Left renal pelvis (tissue), 4 donors: ENCODE data around the gene TAC3. TPM values are rescaled to one million over a fixed set of nuclear protein-coding genes. Genes with fewer than 3 reads are reported as not detected.

Source experiments
- DNase-seq, 4 donors: peaks; one replicate each; pipeline ENCODE4 v3.0.0-alpha.2; 2013; ENCODE audit warnings: low read depth in 4 of 4, low spot score in 3 of 4
- polyA plus RNA-seq, 4 donors: library from polyadenylated mRNA; unstranded; fragments of 120-200 nt; gene quantifications; one replicate each; pipeline ENCODE4 v1.2.1, GENCODE V29; 2013; ENCODE audit not compliant: insufficient read length in 4 of 4

TAC3 gene
- polyA plus RNA-seq, 4 donors = 0.37 to 7.6 (median 2.0) TPM

DNA sequence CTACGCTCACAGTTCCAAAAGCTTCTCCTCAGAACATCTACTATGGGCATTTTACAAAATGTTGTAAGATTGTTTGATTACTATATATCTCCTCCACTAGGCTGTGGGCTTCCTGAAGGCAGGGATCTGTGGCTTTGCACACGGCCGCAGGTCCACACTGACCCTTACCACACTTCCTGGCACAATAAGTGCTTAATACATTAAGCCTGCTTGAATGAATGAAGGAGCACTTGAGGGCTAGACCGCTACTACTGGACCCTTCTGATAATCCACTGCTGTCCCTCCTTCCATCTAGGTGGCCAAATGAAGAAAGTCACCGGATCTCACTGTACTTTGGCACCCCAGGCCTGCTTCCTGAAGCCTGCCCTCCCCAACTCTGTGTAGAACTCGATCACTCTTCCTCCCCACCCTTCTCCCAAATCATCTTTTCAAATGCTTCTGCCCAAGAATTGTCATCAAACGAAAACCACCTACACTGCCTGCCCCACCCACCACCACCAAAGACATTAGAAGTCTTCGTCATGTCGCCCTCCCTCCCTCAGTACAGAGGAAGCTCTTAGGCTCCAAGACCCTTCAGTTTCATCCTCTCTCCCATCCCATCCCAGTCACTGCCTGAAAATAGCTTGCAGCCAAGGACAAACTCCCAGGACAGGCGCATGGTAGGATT, 9.4 kb downstream of the TAC3 start:
- no peak for DNase-seq

DNA sequence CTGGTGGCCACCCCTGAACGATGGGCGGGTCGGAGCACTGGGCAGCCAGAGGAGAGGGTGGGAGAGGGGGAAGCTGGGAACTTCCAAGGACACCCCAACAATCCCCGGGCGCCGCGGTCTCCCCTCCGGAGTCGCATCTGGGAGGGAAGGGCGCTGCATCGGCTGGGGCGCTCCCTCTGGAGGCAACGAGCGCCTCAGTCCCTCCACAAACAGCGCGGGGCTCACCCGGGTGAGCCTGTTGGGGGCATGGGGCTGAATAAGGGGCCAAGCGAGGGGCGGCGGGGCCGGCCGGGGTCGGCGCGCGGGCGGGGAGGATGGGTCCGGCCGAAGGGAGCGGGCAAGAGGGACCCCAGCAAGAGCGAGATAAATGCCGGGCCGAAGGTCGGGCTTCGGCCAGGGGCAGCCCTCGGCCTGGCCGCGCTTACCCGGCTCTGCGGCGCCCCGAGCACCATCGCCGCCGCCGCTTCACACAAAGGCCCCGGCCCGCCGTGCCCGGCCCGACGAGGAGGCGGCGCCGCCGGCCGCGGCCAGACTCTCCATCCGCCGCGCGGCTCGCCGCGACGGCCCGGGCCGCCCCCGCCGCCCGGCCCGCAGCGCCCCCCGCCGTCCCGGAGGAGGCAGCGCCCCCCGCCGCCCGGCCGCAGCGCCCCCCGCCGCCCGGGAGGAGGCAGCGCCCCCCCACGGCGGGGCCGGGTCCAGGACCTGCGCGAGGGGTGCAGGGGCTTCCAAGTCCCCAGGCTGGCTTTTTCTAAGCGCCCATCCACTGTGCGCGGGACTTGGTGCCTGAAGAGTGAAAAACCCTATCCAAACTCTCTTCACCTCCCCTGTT, 10.1 kb downstream of the TAC3 start, which contains the start of gene ZBTB39:
TSS of gene ZBTB39 (minus strand) at position 567 of the 829 bp plus-strand sequence. CDS start 1,629 bp downstream, outside the sequence.
- no peak for DNase-seq

DNA sequence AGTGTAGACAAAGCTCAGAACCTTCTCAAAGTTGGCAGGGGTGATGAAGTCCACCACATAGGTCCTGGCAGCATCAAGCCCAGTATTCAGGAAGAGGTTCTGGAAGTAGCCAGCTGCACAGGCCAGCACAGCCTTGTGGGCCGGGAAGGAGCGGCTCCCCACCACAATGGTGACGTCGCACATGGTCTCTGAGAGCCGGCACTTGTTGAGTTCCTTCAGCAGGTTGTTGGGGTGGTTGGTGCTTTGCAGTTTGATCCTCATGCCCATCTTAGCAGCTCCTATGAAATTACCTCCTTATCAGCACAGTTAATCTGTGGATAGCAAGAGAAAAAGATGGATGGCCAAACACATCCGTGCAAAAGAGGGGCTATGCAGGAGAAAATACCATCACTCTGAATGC, 11.7 kb downstream of the TAC3 start:
- DNase-seq = no peak

DNA sequence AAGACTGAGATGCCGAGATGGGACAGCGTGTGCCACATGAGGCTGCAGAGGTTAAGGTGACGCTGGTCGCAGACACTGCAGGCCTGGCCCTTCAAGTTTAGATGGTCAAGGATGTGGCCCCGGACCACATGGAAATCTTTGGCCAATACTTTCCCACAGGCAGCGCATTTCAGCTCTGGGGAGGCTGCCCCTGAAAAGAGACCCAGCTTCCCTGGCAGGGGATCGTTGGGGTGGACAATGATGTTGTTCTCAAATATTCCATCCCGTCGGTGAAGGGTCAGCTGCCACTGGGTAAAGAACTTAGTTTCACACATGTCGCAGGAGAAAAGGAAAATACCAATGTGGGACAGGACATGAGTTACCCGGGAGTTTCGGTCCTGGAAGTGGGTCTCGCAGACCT, 12.9 kb downstream of the TAC3 start:
- DNase-seq = no peak

DNA sequence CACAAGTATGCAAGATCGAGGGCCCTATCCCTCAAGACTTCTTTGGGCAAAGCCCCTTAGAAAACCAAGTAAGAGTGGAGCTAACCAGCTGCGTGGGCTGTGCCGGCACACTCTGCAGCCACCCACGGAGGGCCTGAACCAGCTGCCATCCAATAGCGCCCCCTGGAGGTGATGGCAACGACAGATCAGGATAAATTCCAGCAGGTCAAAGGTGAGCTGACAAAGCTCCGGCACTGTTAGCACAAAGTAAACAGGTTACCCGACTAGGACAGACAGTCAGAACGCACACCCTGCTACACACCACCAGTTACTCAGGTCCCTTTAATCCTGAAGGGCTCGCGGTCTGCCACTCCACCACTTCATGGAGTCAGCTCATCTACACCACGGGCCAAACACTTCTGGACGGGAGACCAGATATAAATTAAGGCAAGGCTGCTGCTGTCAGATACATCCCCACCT, 14.9 kb downstream of the TAC3 start:
- no peak for DNase-seq

DNA sequence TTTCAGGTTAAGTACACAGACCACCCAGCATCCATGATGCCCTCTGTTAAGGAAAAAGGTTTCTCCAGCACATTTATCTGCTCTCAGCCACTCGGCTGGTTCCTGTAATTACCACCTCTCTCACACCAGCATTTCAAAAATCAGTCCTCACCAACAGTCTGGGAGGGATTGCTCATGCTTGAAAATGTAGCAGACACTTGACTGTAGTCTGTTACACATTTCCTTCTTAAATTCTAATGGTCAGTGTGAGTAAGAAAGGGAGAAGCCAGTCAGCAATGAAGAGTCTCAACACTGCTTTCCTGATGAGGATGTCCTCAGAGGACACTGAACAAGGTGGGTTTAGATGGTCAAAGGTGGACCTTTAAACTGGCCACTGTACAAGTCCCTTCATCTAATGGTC, 15.9 kb downstream of the TAC3 start:
- DNase-seq = no peak

DNA sequence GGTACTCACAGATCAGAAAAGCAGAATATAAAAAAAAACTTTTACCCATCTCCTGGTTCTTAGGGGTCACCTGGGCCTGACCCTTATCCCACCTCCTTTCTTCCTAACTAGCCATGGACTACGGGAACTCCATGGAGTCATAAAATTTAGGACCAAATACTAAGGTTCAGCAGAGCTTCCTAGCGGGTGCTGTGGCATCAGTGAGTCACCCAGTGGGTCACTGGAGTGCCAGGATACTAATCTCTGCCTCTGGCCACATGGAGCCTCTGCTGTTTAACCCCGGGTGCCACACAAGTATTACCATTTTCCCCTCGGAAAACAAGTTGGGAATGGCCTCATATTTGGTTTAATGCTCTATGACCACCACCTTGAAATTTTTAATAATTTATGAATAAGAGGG, 16.9 kb downstream of the TAC3 start:
- no peak for DNase-seq

DNA sequence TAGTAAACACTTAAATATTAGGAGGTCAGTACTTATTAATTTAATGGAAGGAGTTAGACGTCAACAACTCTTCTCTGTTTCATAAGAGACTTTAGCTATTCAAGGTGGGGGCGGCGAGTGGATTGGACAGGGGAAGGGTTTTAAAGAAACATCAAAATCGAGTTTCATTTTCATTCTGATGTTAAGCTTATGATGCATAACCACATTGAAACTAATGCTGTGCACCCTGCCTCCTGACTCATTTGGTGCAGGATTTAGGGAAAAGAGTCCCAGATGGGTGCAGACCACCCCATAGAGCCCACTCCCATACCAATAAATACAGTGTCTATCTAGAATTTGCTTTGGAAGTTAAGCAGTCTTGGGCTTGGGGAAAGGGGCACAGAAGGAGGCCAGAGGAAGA, 17.3 kb downstream of the TAC3 start:
- DNase-seq = no peak

DNA sequence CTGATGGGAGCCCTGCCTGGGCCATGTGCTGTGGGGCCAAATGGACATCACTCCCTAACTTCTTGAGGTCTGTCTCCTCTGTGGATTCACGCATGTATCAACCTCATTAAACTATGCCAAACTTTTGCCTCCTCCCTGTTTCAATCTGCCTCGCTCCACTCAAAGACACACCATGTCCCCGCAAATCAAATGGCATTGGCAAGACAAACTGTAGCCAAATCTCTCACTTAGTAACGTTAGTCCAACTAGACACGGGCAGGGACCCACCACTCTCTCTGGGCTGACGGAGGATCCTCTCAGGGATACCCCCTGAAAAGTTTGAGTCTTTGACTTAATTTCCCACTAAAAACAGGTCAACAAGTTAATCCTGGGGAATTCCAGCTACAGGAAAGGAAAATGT, 18.0 kb downstream of the TAC3 start:
- no peak for DNase-seq

DNA sequence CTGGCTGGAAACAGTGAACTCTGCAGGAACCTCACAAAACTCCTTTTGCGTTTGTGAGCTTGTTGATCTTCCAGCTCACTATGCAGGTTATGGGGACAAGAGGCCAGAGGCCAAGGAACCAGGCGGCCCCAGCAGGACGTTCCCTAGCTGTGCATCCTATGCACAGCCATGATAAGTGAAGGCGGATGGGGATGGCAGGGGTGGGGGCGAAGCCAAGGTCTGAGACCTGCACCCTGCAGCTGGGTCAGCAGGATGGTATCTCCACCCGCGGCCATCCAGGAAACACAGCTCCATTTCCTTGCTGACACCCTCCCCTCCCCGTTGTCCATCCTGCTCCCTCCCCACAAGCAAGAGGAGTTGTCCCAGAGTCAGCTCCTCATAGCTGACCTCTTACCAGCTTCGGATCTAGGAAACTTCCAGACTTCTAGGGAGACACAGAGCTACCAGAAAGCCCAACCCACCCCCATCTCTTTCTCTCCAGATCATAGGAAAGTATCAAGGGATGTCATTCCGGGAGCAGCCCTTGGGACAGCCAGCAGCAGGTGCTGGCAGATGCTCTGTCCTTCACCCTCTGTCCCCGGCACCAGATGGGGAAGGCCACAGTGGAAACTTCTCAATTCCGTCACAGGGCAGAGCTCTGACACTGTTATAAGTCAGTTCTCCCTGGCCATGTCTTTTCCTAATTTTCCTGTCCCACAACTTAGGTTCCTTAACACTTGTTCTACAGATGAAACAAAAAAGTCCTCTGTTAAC, 19.4 kb downstream of the TAC3 start:
- DNase-seq = no peak

DNA sequence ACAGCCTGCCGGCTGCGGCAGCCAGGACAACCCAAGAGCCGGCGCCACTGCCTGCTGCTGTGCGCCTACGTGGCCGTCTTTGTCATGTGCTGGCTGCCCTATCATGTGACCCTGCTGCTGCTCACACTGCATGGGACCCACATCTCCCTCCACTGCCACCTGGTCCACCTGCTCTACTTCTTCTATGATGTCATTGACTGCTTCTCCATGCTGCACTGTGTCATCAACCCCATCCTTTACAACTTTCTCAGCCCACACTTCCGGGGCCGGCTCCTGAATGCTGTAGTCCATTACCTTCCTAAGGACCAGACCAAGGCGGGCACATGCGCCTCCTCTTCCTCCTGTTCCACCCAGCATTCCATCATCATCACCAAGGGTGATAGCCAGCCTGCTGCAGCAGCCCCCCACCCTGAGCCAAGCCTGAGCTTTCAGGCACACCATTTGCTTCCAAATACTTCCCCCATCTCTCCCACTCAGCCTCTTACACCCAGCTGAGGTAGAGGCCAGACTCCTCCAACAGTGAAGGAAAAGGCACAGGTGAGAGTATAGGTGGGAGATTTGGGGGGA, 20.3 kb downstream of the TAC3 start:
- no peak for DNase-seq

DNA sequence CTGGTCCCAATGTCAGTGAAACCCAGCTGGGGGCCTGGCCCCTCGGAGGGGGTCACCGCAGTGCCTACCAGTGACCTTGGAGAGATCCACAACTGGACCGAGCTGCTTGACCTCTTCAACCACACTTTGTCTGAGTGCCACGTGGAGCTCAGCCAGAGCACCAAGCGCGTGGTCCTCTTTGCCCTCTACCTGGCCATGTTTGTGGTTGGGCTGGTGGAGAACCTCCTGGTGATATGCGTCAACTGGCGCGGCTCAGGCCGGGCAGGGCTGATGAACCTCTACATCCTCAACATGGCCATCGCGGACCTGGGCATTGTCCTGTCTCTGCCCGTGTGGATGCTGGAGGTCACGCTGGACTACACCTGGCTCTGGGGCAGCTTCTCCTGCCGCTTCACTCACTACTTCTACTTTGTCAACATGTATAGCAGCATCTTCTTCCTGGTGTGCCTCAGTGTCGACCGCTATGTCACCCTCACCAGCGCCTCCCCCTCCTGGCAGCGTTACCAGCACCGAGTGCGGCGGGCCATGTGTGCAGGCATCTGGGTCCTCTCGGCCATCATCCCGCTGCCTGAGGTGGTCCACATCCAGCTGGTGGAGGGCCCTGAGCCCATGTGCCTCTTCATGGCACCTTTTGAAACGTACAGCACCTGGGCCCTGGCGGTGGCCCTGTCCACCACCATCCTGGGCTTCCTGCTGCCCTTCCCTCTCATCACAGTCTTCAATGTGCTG, 21.0 kb downstream of the TAC3 start:
- no peak for DNase-seq

DNA sequence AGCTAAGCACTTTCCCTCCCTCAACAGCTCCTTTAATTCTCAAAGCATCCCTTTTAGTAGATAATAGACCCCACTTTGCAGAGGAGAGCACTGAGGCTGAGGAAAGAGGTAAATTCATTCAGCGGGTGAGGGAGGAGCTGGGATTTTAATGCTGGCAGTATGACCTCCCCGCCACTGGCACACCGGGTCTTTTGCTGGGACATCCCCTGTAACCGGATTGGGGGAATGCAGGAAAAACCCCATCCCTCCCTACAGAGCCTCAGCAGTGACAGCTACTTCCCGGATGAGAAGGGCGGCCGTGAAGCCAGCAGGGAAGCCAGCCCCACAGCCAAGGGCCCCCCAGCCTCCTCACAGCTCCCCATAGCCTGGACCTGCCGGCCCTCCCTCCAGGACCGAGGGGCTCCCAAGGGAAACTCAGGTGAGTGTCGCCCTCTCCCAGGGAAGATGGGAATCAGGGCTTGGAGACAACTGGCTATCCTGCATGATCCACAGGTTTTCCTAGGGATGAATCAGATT, 22.0 kb downstream of the TAC3 start:
- DNase-seq = no peak

DNA sequence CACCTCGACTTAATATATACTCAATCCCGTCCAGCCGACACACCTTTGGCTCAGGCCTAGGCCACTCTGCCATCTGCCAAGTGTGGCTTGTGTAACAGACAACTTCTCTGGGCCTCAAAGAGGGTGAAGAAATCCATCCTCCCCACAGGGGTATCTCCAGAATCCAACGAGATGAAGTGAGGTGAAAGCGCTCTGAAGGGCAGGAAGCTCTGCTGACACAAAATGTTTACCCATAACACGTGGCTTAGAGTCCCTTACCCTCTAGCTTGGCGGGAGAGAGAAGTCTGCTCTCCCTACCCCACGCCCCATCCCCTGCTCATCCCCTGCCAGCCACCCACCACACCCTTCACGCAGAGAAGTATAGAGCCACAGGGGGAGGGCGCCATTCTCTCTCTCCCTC, 23.0 kb downstream of the TAC3 start:
- DNase-seq = no peak

DNA sequence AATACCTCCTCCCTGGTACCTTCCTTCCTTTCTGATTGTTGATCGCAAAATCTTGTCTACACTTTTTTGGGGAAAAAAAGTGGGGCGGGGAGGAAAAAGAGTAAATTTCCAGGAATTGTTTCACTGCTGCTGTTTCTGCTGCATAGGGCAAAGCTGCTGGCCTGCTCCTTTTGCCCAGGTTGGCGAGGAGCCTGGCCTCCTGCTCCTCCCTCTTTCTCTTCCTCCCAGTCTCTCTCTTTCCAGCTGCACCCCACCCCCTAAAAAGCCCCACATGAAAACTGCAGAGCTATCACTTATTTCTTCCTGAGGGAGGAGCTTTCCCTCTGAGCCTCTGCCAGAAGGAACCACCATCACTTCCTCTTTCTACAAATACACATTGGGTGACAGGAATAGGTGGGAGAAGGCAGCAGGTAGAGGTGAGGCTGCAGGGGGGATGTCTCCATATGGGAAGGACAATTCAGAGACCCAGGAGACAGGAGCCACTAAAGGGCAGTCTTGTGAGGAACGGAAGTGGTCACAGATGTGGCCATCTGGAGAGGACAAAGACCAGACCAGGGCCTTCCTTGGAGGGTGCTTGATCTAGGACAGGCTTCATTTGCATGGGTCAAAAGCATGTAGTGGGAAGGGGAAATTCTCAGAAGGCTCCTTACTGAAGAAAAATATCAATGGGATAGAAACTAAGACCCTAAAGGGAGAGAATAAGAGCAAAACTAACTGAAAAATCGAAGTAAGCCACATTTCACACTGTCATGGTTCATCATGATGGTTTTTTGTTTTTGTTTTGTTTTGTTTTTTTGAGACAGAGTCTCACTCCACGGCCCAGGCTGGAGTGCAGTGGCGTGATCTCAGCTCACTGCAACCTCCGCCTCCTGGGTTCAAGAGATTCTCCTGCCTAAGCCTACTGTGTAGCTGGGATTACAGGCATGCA, 24.7 kb downstream of the TAC3 start:
- DNase-seq = no peak

DNA sequence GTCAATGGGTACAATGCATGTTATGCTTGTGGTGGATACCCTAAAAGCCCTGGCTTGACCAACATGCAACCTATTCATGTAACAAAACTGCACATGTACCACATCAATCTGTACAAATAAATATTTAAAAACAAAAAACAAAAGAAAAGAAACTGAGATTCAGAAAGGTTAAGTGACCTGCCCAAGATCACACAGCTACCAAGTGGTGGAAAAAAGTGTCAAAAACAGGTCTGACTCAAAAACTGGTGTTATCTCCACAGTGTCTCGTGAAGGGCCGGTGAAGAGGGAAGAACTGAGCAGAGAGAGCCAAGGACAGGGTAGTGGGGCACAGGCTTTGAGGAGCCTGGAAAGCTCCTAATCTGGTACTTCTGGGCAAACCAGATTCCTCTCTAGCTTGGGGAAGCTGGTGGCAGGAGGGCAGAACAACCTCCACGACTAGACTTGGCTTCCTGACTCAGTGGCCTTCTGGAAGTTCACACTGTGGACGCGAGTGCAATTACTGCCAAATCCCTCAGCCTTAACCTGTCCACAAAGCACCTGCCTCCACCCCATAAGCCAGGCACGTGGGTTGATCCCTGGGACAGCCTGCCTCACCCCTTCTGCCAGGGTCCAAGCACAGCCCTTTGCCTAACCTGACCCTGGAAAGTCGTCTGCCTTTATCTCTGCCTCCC, 25.5 kb downstream of the TAC3 start:
- no peak for DNase-seq

DNA sequence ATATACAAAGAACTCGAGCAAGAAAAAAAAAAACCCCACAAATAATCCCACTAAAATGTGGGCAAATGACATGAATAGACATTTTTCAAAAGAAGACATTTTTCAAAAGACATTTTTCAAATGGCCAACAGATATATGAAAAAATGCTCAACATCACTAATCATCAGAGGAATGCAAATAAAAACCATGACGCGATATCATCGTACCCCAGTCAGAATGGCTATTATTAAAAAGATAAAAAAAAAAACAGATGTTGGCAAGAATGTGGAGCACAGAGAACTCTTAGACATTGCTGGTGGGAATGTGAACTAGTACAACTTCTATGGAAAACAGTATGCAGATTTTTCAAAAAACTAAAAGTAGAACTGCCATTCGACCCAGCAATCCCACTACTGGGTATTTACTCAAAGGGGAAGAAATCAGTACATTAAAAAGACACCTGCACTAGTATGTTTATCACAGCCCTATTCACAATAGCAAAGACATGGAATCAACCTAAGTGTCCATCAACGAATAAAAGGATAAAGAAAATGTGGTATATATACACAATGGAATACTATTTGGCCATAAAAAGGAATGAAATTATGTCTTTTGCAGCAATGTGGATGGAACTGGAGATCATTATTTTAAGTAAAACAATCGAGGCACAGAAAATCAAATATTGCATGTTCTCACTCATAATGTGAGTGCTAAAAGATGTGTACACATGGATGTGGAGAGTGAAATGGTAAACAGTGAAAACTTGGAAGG, 26.3 kb downstream of the TAC3 start:
- no peak for DNase-seq

DNA sequence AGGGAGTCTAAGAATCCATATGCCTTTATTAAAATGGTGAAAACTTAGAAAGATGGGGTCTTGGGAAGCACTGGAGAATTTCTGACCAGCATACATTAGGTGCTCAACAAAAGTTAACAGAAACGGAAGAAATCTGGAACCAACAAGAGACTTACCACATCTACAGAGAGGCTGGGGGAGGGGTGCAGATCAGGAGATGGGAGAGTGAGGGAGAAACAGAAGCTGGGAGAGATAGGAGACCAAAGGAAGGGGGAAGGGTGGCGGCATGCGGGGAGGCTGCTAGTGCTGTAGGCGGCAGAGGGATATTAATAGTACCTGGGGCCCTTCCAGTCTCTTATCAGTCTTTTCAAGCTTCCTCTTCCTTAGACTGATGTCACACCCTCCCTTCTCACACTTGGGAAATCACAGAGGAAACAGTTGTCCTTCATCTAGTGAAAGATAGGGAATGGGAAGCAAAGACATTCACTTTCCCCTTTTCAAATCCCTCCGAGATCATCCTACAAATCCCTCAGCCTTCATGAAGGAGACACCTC, 28.1 kb downstream of the TAC3 start:
- DNase-seq = no peak
